HL-60 (cell line): Measurements from ENCODE around the gene UBR4.

Experiments
- DNase-seq, 2 experiments: peaks; one replicate each; pipeline ENCODE4 v3.0.0-alpha.2; 2010 to 2020; ENCODE audit warnings: low read depth in 1 of 2, low spot score in 1 of 2
- H3K27ac ChIP-seq: fragments of 250-450 bp; sonication (Bioruptor Pico); replicated peaks from 2 replicates; pipeline ENCODE4 v1.5.1; 2020; ENCODE audit warnings: mild to moderate bottlenecking, moderate library complexity
- H3K27me3 ChIP-seq: fragments of 250-450 bp; sonication (Bioruptor Pico); 2 replicates; pipeline ENCODE4 v1.5.1; 2021; ENCODE audit warnings: mild to moderate bottlenecking, moderate library complexity; ENCODE audit not compliant: insufficient read depth, poor library complexity, severe bottlenecking
- H3K4me3 ChIP-seq: replicated peaks from 2 replicates; pipeline ENCODE4 v1.5.1; 2011; ENCODE audit warnings: mild to moderate bottlenecking, control low read depth, low read length; ENCODE audit not compliant: insufficient read depth
- GABPA ChIP-seq: IDR thresholded peaks from 2 replicates; pipeline ENCODE4 v1.6.1; 2012; ENCODE audit warnings: low read depth
- POLR2AphosphoS5 ChIP-seq: IDR thresholded peaks from 2 replicates; pipeline ENCODE4 v1.6.1; 2012; ENCODE audit warnings: low read depth
- REST ChIP-seq: IDR thresholded peaks from 2 replicates; pipeline ENCODE4 v1.6.1; 2012; ENCODE audit warnings: low read depth; ENCODE audit not compliant: insufficient replicate concordance
- SPI1 ChIP-seq: IDR thresholded peaks from 2 replicates; pipeline ENCODE4 v1.6.1; 2012; ENCODE audit warnings: low read depth, mild to moderate bottlenecking, borderline replicate concordance
- TF ChIP-seq, protein P1 (sequence below): IDR thresholded peaks from one replicate; pipeline ENCODE4 v1.5.1; 2011; ENCODE audit warnings: low read length, control low read depth, inconsistent platforms; ENCODE audit not compliant: insufficient read depth

UBR4 gene

GRCh38 chr1:19222573-19222972 is 12.5 kb upstream of the UBR4 start:
- H3K27ac ChIP-seq, result no peak overlapping the region
- H3K4me3 ChIP-seq, result no peak overlapping the region
- no peak for TF ChIP-seq GABPA
- no peak for TF ChIP-seq SPI1
- TF ChIP-seq POLR2AphosphoS5, result no peak
- no peak for TF ChIP-seq REST
- TF ChIP-seq, protein P1, sequence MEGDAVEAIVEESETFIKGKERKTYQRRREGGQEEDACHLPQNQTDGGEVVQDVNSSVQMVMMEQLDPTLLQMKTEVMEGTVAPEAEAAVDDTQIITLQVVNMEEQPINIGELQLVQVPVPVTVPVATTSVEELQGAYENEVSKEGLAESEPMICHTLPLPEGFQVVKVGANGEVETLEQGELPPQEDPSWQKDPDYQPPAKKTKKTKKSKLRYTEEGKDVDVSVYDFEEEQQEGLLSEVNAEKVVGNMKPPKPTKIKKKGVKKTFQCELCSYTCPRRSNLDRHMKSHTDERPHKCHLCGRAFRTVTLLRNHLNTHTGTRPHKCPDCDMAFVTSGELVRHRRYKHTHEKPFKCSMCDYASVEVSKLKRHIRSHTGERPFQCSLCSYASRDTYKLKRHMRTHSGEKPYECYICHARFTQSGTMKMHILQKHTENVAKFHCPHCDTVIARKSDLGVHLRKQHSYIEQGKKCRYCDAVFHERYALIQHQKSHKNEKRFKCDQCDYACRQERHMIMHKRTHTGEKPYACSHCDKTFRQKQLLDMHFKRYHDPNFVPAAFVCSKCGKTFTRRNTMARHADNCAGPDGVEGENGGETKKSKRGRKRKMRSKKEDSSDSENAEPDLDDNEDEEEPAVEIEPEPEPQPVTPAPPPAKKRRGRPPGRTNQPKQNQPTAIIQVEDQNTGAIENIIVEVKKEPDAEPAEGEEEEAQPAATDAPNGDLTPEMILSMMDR, result no peak
- no peaks in the 10 kb centered on the region for H3K27me3 ChIP-seq
- no peak for DNase-seq

- Histone ChIP-seq H3K4me3 (no peak overlapping the region), H3K27ac (peak overlapping the region; percentile 57), H3K27me3 (no peaks in the 10 kb centered on the region)
- peak in 1 of 2 experiments; percentile 67 for DNase-seq
- TF ChIP-seq POLR2AphosphoS5, result peak; percentile 64
- no peak for TF ChIP-seq SPI1
- no peak for TF ChIP-seq REST
- TF ChIP-seq, protein P1, result no peak
- no peak for TF ChIP-seq GABPA
Observed at GRCh38 chr1:19220991-19221390, 10.9 kb upstream of the UBR4 start.

DNA sequence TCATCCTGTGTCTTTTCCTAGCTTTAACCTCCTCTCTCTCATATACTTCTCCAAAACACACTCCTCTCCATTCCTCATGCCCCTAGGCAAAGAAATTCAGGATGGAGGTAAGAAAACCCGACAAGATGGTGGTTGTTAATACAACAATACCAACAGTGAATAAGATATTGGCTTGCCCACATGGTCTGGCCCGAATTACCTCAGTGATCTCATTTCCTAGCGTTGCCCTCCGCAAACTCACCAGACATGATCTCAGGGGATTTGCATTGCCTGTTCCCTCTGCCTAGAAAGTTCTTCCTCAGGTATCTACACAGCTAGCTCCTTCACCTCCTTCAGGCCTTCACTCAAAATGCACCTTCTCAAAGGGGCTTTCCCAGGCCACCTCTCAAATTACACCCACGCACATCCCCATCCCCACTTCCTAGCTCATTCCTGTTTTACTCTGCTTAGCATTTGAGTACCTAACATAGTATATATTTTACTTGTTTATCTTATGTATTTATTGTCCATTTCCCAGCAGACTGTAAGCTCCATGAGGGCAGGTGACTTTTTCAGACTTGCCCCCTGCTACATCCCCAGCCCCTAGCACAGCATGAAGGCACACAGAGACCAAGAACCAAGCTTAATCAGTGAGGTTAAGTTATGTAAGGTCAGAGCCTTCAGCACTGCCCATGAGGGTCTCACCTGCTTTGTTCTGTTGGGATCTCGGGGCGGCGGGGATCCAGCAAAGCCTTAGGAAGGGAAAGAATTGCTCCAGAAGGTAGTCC is 10.2 kb upstream of the UBR4 start:
- peak overlapping the region; percentile 57 for H3K27ac ChIP-seq
- no peaks in the 10 kb centered on the region for H3K27me3 ChIP-seq
- no peak overlapping the region for H3K4me3 ChIP-seq
- DNase-seq, result no peak
- TF ChIP-seq, protein P1, result no peak
- no peak for TF ChIP-seq SPI1
- no peak for TF ChIP-seq GABPA
- no peak for TF ChIP-seq REST
- TF ChIP-seq POLR2AphosphoS5, result no peak
